ENCODE measurements around the gene AGMAT.

- TF ChIP-seq EP300 (IDR thresholded peaks at IDR 0.05; ENCODE audit: borderline replicate concordance in 1 of 2, low read depth in 2 of 2, low read length in 2 of 2) (no peak), RAD21 (IDR thresholded peaks at IDR 0.05 in 1 of 2, conservative IDR thresholded peaks at IDR 0.05 in 1 of 2; ENCODE audit: low read depth in 2 of 2, low read length in 2 of 2) (no peak)
Observed at GRCh38 chr1:15628003-15628402, 43.2 kb upstream of the AGMAT start.
